Fibroblast of skin of scalp (primary cell): ENCODE data around the gene IGFBP4.
A peak's percentile ranks its signal among the peaks of the same experiment; 100 is the strongest.

Experiments used
- DNase-seq: peaks from one replicate; pipeline ENCODE4 v3.0.0-alpha.2; 2013

The IGFBP4 gene

DNA sequence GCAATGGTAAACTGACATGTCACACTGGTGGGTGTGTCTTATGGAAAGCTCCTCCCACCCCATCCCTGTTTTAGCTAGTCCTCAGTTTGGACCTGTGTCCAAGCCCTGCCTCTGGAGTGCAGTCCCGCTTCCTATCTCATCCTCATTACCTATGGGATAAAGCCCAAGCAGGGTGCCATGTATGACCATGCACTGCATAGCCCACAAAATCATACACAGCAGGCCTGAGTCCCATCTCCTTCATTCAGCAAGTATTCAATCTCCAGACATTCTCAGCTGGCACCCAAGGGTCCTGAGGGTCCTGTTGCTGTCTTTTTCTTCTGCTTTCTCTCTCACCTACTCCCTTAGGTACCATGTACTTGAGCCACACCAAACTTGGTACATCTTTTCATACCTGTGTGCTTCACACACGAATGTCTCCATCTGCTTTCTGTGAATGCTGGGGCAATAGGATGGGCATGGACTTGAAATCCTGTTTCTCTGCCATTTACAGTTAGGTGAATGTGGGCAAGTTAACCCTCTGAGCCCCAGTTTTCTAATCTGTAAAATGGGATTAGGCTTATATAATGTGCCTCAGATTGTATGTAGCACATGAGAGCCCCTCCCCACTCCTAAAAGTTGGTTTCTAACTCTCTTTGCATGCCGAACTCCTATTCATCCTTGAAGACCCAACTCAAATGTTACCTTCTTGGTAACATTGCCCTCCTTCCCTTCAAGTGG, 29.6 kb downstream of the IGFBP4 start:
- no peak for DNase-seq

DNA sequence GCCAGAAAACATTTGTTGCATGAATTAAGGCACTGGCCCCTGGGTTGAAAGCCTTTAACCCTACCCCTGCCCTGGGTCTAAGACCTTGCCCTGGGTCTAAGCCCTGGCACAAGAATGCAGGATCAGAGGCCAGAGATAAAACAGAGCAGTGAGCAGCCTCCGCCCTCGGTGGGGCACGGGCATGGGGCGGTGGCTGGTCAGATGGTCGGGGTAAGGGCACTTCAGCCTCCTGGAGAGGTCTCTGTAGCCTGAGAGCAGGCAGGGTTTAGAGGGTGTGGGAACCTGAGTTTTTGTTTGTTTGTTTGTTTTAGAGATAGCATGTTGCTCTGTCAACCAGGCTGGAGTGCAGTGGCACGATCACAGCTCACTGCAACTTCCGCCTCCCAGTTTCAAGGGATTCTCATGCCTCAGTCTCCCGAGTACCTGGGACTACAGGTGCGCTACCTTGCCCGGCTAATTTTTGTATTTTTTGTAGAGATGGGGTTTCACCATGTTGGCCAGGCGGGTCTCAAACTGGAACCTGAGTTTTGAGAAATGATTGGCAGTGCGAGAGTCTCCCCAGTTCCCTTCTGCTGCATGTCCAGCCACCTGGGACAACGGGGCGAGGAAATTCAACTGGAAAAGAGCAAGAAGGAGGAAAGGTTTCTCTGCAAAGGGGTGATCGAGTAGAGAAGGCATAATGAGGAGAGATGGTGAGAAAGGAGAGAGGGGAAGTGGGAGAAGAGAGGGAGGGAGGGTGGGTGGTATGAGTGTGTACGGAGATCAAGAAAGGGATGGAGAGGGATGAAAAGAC, 30.5 kb downstream of the IGFBP4 start:
- no peak for DNase-seq

DNA sequence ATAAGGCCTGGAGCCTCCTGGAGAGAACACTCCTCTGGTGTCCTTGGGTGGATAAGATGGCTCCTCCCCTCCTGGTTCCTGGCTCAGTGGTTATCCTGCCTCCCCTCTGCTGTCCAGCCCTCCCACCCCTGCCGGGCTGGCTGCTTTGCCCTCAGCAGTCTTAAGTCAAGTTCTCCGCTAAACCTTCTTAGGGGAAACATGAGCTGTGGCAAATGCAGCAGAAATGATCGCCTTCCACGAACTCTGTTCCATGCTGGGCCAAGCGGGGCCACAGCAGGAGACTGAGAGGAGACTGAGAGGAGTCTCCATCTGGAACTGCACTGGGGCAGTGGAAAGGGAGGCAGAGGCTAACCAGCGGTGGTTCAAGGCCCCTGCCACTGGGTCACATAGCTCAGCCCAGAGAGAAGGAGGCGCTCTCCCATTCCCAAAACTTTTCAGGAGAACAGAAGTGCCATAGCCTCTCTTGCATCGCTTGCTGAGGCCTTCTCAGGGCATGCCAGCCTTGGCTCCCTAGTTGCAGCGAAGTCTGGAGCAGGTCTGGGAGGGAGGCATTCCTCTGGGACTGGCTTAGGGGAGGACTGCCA, 31.3 kb downstream of the IGFBP4 start:
- no peak for DNase-seq

DNA sequence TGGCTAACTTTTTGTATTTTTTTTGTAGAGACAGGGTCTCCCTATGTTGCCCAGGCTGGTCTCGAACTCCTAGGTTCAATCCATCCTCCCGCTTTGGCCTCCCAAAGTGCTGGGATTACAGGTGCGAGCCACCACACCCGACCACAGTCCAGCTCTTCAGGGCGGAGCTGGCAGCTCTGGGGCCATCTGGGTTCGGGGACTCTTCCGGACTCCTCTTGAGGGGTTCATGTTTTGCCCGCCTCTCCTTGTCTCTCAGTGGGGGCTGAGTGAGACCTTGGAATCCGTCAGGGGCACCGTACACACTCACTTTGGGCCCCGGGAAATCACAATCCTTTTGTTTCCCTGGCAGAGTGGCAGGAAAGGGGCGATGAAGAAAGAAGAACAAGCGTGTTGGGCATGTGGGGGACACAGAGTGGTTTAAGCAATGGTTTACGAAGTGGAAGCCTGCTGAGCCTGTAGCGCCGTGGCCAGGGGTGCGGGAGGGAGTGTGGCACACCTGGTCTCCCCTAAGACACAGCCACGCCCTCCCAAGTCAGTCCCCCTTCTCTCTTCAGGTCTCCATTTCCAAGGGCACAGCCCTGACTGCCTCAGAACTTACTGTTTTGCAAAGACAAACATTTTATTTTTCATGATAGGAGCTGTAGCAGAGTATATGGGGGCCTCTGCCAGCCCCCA, 32.1 kb downstream of the IGFBP4 start:
- no peak for DNase-seq

DNA sequence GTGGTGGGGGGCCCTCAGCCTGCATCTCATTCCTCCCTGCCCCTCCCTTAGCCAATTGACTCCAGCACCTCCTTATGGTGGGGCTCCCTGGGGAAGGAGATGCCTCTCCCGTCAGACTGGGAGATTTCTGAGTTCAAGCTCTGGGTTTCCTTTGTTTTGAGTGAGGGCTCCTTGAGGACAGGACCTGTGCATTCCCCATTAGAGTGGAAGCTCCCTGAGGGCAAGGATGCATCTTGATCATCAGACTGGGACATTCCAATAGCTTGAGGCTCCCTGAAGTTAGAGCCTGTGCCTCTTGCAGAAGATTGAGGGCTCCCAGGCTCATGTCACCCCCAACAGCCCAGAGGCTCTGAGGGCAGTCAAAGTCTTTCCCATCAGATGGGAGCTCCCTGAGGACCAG, 34.5 kb downstream of the IGFBP4 start:
- DNase-seq: no peak

- no peak for DNase-seq
Measured at GRCh38 chr17:40478486-40478885, 35.2 kb downstream of the IGFBP4 start.

- DNase-seq: no peak
Measured at GRCh38 chr17:40479754-40480480, 36.7 kb downstream of the IGFBP4 start.

DNA sequence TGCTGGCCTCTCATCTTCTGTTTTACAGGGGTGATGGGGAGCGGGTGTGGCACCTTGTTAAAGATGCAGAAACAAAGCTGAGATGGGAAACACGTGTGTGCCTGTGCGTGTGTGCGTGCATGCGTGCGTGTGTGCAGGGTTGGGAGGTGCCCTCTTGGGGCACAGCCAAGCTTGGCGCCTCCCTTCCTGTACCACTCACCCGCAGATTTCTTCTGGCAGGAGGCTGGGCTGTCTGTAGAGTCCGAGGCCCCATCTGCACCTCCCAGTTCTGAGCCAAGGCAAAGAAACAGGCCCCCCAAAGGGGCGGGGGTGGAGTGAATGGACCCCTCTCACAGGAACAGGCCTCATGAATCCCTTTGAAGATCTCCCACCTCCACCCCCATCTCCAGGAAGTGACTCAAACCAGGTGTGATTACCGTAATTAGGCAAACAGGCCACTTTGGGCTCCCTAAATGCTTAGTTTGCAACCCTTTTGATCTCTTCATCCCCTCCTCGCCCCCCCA, 37.3 kb downstream of the IGFBP4 start:
- DNase-seq: peak; percentile 68

- DNase-seq: no peak
Measured at GRCh38 chr17:40481106-40481505, 37.9 kb downstream of the IGFBP4 start.

DNA sequence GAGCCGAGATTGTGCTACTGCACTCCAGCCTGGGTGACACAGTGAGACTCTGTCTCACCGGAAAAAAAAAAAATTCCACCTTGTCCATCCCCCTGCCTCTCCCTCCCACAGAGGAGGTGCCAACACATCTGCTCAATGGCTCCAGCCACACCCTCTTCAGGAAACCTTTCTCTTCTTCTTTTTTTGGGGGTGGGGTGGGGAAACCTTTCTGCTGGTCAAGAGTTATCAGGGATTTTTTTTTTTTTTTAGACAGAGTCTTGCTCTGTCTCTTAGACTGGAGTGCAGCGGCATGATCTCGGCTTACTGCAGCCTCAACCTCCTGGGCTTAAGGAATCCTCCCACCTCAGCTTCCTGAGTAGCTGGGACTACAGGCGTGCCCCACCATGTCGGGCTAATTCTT, 39.5 kb downstream of the IGFBP4 start:
- no peak for DNase-seq

- no peak for DNase-seq
Measured at GRCh38 chr17:40483679-40484078, 40.4 kb downstream of the IGFBP4 start.

GRCh38 chr17:40484285-40484972, 41.2 kb downstream of the IGFBP4 start:
- no peak for DNase-seq

DNA sequence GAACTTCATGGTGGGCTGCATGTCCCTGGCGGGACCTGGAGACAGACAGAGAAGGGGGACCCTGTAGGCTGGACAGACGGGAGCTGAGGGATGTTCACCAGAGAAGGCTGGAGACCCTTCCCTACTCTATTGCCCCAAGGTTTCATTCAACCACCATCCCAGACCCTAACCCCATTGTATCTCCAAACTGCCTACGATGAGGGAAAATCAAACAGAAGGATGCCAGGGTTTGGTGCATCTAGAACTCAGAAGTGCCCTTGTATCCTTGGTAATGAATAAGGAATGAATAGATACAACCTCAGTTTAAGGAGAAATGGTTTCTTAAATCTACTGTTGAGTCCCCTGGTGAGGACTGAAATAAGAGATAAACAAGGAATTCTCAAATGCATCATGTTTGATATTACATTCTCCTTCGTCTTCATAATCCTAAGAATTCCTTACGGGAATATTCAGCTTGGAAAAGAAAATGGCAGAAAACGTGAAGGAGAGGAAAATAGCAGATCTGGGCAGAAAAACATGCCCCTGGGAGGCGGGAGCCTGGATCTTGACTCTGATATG, 41.8 kb downstream of the IGFBP4 start:
- no peak for DNase-seq

GRCh38 chr17:40485851-40486521, 42.7 kb downstream of the IGFBP4 start:
- DNase-seq: peak; percentile 98

DNA sequence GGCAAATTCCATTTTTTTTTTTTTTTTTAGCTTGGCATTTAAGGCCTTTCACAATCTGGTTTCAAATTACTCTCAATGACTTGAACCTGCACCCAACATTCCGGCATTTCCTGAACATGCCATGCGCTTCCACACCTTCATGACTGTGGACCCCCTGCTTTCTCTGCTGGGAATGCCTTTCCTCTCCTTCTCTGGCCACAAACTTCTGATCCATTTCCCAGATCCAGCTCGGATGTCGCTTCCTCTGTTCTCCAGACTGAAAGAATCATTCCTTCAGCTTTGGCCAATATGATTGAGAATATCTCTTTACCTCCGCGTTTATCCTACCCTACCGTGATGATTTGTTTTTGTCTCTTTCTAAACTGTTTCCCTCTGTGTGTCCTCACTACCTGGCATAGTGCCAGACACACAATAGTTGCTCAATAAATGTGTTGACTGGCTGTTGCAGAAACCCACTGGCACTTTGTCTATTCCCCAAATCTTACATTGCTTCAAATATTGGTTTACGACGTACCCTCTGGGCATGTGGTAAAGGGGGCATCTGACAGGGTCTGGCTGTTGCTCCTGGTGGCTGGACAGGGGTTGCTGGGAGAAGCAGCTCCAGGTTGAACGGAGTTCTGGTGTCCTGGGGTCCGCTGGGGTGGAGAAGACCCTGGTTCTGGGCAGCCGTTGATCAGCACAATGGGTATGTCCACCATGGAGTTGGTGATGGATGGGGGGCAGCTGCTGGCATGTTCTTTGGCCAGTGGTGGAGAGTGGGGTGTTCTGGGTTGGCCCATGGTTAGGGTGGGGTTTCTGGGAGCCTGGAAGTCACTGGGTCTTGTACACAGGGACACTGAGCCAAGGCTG, 43.5 kb downstream of the IGFBP4 start:
- DNase-seq: peak; percentile 85

DNA sequence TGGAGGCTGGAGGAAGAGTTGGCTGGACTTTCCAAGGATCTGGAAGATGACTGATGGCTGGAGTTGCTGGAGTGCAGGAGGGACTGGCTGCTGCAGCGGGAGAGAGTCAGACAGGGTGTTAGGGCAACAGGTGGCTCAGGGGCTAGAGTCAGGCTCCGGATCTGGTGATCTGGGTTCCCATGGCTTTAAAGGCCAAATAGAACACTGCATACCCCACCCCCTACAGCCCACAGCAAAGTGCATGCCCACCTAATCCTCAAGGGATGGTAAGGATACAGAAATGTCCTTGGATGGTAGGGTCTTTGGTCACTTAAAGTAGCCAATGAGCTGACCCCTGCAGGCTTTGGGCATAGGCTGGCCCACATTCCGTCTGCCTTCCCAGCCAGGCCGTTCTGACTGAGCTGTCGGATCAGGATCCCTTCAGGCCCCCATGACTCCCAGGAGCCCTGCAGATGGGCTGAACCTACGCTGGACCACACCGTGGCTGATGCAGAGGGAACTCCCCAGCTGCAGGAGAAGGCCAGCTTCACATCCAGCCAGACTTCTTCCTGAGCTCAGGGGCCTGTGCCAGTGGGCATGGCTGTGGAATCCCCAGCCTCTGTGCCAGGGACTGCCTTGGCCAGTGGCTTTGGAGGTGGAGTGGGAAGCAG, 44.2 kb downstream of the IGFBP4 start:
- no peak for DNase-seq

GRCh38 chr17:40490289-40490853, 47.1 kb downstream of the IGFBP4 start:
- peak; percentile 80 for DNase-seq

- no peak for DNase-seq
Measured at GRCh38 chr17:40490982-40491381, 47.7 kb downstream of the IGFBP4 start.

GRCh38 chr17:40491486-40491885, 48.2 kb downstream of the IGFBP4 start:
- no peak for DNase-seq
